SK-N-SH treated with all-trans-retinoic acid at 6 μM for 48 hours (cell line): ENCODE measurements around the gene RBBP6.

Source experiments
- ATAC-seq: fragments of 200-7000 bp; cut with Tn5 transposase; 3 replicates; pipeline ENCODE4 v1.9.1; 2020; ENCODE audit warnings: mild to moderate bottlenecking, moderate library complexity
- ARNTL ChIP-seq: fragments of 450-650 bp; formaldehyde crosslinking; IDR thresholded peaks from 2 replicates; pipeline ENCODE4 v1.5.0; 2020; ENCODE audit warnings: low read depth, mild to moderate bottlenecking, moderate library complexity, borderline replicate concordance
- BACH2 ChIP-seq: fragments of 250-450 bp; sonication (Bioruptor Pico); IDR thresholded peaks from 2 replicates; pipeline ENCODE4 v1.9.0; 2021; ENCODE audit warnings: mild to moderate bottlenecking, borderline replicate concordance
- CREB5 ChIP-seq: fragments of 250-450 bp; sonication (Bioruptor Pico); IDR thresholded peaks from 2 replicates; pipeline ENCODE4 v1.5.1; 2020; ENCODE audit warnings: low read depth, mild to moderate bottlenecking, moderate library complexity
- CSDC2 ChIP-seq: fragments of 250-450 bp; sonication (Bioruptor Pico); IDR thresholded peaks from 2 replicates; pipeline ENCODE4 v1.5.0; 2020; ENCODE audit warnings: mild to moderate bottlenecking, moderate library complexity
- CSRNP3 ChIP-seq: fragments of 250-450 bp; sonication (Bioruptor Pico); IDR thresholded peaks from 2 replicates; pipeline ENCODE4 v1.5.1; 2021; ENCODE audit warnings: mild to moderate bottlenecking, moderate library complexity
- ESRRG ChIP-seq: fragments of 250-450 bp; sonication (Bioruptor Pico); IDR thresholded peaks from 2 replicates; pipeline ENCODE4 v1.6.1; 2021; ENCODE audit warnings: mild to moderate bottlenecking
- GLIS3 ChIP-seq: fragments of 250-450 bp; sonication (Bioruptor Pico); IDR thresholded peaks from 2 replicates; pipeline ENCODE4 v1.5.0; 2020; ENCODE audit warnings: mild to moderate bottlenecking, moderate library complexity
- ISL1 ChIP-seq: fragments of 250-450 bp; sonication (Bioruptor Pico); IDR thresholded peaks from 2 replicates; pipeline ENCODE4 v2.1.2; 2022; ENCODE audit warnings: mild to moderate bottlenecking, moderate library complexity
- OSR1 ChIP-seq: fragments of 250-450 bp; sonication (Bioruptor Pico); IDR thresholded peaks from 2 replicates; pipeline ENCODE4 v1.8.0; 2022; ENCODE audit warnings: moderate library complexity, mild to moderate bottlenecking, inconsistent platforms
- POU6F1 ChIP-seq: fragments of 250-450 bp; sonication (Bioruptor Pico); IDR thresholded peaks from 2 replicates; pipeline ENCODE4 v1.8.0; 2021; ENCODE audit warnings: low read depth, mild to moderate bottlenecking, moderate library complexity, borderline replicate concordance
- PPARA ChIP-seq: fragments of 250-450 bp; sonication (Bioruptor Pico); IDR thresholded peaks from 2 replicates; pipeline ENCODE4 v1.5.0; 2020; ENCODE audit warnings: mild to moderate bottlenecking, borderline replicate concordance
- SNAI2 ChIP-seq: fragments of 250-450 bp; sonication (Bioruptor Pico); IDR thresholded peaks from 2 replicates; pipeline ENCODE4 v1.5.0; 2020; ENCODE audit warnings: mild to moderate bottlenecking, moderate library complexity
- TOX ChIP-seq: fragments of 250-450 bp; sonication (Bioruptor Pico); IDR thresholded peaks from 2 replicates; pipeline ENCODE4 v1.8.0; 2021; ENCODE audit warnings: mild to moderate bottlenecking, moderate library complexity, borderline replicate concordance
- TSHZ2 ChIP-seq: fragments of 250-450 bp; sonication (Bioruptor Pico); IDR thresholded peaks from 2 replicates; pipeline ENCODE4 v1.5.0; 2020; ENCODE audit warnings: mild to moderate bottlenecking, moderate library complexity
- ZC3H10 ChIP-seq: fragments of 250-450 bp; sonication (Bioruptor Pico); IDR thresholded peaks from 2 replicates; pipeline ENCODE4 v1.5.1; 2021; ENCODE audit warnings: mild to moderate bottlenecking, moderate library complexity
- ZFP3 ChIP-seq: fragments of 250-450 bp; sonication (Bioruptor Pico); IDR thresholded peaks from 2 replicates; pipeline ENCODE4 v1.5.0; 2020; ENCODE audit warnings: mild to moderate bottlenecking, moderate library complexity
- ZFP30 ChIP-seq: fragments of 450-650 bp; formaldehyde crosslinking; IDR thresholded peaks from 2 replicates; pipeline ENCODE4 v1.5.0; 2022; ENCODE audit warnings: mild to moderate bottlenecking, moderate library complexity
- ZNF565 ChIP-seq: fragments of 450-650 bp; formaldehyde crosslinking; conservative IDR thresholded peaks from 2 replicates; pipeline ENCODE4 v1.5.0; 2020; ENCODE audit warnings: low read depth, mild to moderate bottlenecking, moderate library complexity
- ZNF70 ChIP-seq: fragments of 450-650 bp; formaldehyde crosslinking; IDR thresholded peaks from 2 replicates; pipeline ENCODE4 v1.5.0; 2020; ENCODE audit warnings: mild to moderate bottlenecking, moderate library complexity
- ZNF8 ChIP-seq: fragments of 450-650 bp; formaldehyde crosslinking; IDR thresholded peaks from 2 replicates; pipeline ENCODE4 v1.5.0; 2020; ENCODE audit warnings: mild to moderate bottlenecking, moderate library complexity

RBBP6 gene

GRCh38 chr16:24507959-24508480, 31.3 kb upstream of the RBBP6 start:
- ATAC-seq, result no peak
- TF ChIP-seq ZNF565 (CRISPR knock-in tag) (no peak), POU6F1 (no peak), SNAI2 (CRISPR knock-in tag) (no peak), TOX (CRISPR knock-in tag) (no peak), CSRNP3 (CRISPR knock-in tag) (no peak), GLIS3 (CRISPR knock-in tag) (no peak), CREB5 (no peak), ZC3H10 (CRISPR knock-in tag) (no peak)

GRCh38 chr16:24508614-24509013, 30.8 kb upstream of the RBBP6 start:
- ATAC-seq, result peak; percentile 86
- TF ChIP-seq BACH2 (CRISPR knock-in tag) (no peak), SNAI2 (CRISPR knock-in tag) (no peak), ZNF565 (CRISPR knock-in tag) (no peak), CREB5 (no peak), CSRNP3 (CRISPR knock-in tag) (no peak), ISL1 (CRISPR knock-in tag) (no peak), GLIS3 (CRISPR knock-in tag) (no peak), TOX (CRISPR knock-in tag) (no peak), ZNF70 (CRISPR knock-in tag) (no peak), ZC3H10 (CRISPR knock-in tag) (no peak), OSR1 (no peak), ZFP3 (CRISPR knock-in tag) (no peak), ZFP30 (no peak), PPARA (no peak), ESRRG (no peak), ARNTL (no peak), CSDC2 (CRISPR knock-in tag) (no peak), POU6F1 (no peak), ZNF8 (CRISPR knock-in tag) (no peak), TSHZ2 (CRISPR knock-in tag) (no peak)
